ENCODE results near the gene GTF3C4. TPM values are rescaled to one million over a fixed set of nuclear protein-coding genes. Genes with fewer than 3 reads are reported as not detected.

GTF3C4 gene
- total and polyA plus RNA-seq, 2 of the 8 experiments (the other 6 are each of a cell fraction or from before 2014, with no cell fraction given) = 6.8 to 39.2 TPM

- Histone ChIP-seq H3K4me3 (ENCODE audit: extremely low read depth in 1 of 4, insufficient read depth in 2 of 4, low read depth in 3 of 4, low read length in 4 of 4) (no peak overlapping the region), H3K14ac (ENCODE audit: insufficient read length) (no peak overlapping the region), H2AK5ac (ENCODE audit: low read depth, low read length) (no peak overlapping the region), H2AFZ (ENCODE audit: low read length) (no peak overlapping the region), H2BK20ac (ENCODE audit: low read length) (no peak overlapping the region), H2BK12ac (ENCODE audit: low read depth, low read length) (no peak overlapping the region), H3K27ac (ENCODE audit: low read depth, low read length) (no peak overlapping the region), H3K79me2 (ENCODE audit: control insufficient read depth in 1 of 2, insufficient read depth in 2 of 2, low read length in 2 of 2) (no peaks in the 10 kb centered on the region), H3K56ac (replicated peaks; ENCODE audit: insufficient read length, low read depth, low read length) (no peak overlapping the region), H4K5ac (ENCODE audit: insufficient read length, low read depth, low read length) (no peak overlapping the region), H3K9ac (replicated peaks in 1 of 4; ENCODE audit: extremely low read depth in 1 of 4, low read depth in 3 of 4, low read length in 3 of 4) (no peak overlapping the region), H3K36me3 (ENCODE audit: control insufficient read depth in 2 of 4, insufficient read depth in 4 of 4, low read length in 3 of 4) (no peaks in the 10 kb centered on the region), H3K23ac (ENCODE audit: insufficient read length) (no peak overlapping the region), H3K4ac (replicated peaks; ENCODE audit: insufficient read length, low read depth, low read length) (no peak overlapping the region), H4K8ac (ENCODE audit: extremely low read depth, insufficient read depth, low read length) (no peak overlapping the region), H2BK120ac (replicated peaks; ENCODE audit: low read depth, low read length) (no peak overlapping the region), H2BK5ac (ENCODE audit: low read depth, low read length) (no peak overlapping the region), H4K91ac (replicated peaks; ENCODE audit: insufficient read length, low read length) (no peak overlapping the region), H3K9me3 (ENCODE audit: insufficient read depth in 2 of 2, low read depth in 1 of 2, low read length in 1 of 2) (no peaks in the 10 kb centered on the region), H3K23me2 (ENCODE audit: low read depth, low read length) (no peaks in the 10 kb centered on the region), H3K18ac (ENCODE audit: extremely low read depth, low read length) (no peak overlapping the region), H3K4me2 (ENCODE audit: insufficient read depth in 1 of 2, low read depth in 2 of 2, low read length in 2 of 2) (no peak overlapping the region), H3K4me1 (replicated peaks in 1 of 4; ENCODE audit: control insufficient read depth in 3 of 4, insufficient read depth in 4 of 4, low read length in 3 of 4) (no peaks in the 10 kb centered on the region; a peak in 2 of 7 replicates), H3K27me3 (replicated peaks in 1 of 4; ENCODE audit: control insufficient read depth in 3 of 4, extremely low read depth in 1 of 4, insufficient read depth in 3 of 4, low read length in 3 of 4) (no peaks in the 10 kb centered on the region), H4K20me1 (replicated peaks in 1 of 2; ENCODE audit: control insufficient read depth in 1 of 2, insufficient read depth in 2 of 2, low read length in 2 of 2) (peaks cover 0 to 1% of the 10 kb centered on the region in 2 experiments), H2BK15ac (ENCODE audit: low read length) (no peak overlapping the region), H3K79me1 (ENCODE audit: low read depth, low read length) (no peaks in the 10 kb centered on the region)
- 95% methylated on average over 11 of the region's 13 CpGs; no CpG with 5 or more reads in 1 of the 2 experiments for WGBS, 2 experiments (ENCODE audit: extremely low coverage in 1 of 2, insufficient coverage in 1 of 2, insufficient read length in 1 of 2, insufficient replicate concordance in 2 of 2, low coverage in 1 of 2, low lambda C conversion rate in 2 of 2, missing lambda C conversion rate in 1 of 2)
- CTCF ChIA-PET (ENCODE audit: partially characterized antibody) = interaction anchor here (1.7 kb wide), 1 partner anchor 74 kb away, joined by 6 read pairs; no protein-coding TSS in a partner anchor
- FAIRE-seq = no peak
- POLR2A ChIA-PET (ENCODE audit: partially characterized antibody) = no interaction called here
- DNase-seq (ENCODE audit: low read depth in 1 of 2, low spot score in 2 of 2) = no peak
- TF ChIP-seq E2F6 (IDR thresholded peaks at IDR 0.05) = no peak
- no peak for TF ChIP-seq POLR2A (IDR thresholded peaks at IDR 0.05; ENCODE audit: control extremely low read depth in 1 of 2, low read depth in 2 of 2, low read length in 2 of 2)
- no peak for TF ChIP-seq KDM4A (IDR thresholded peaks at IDR 0.05; ENCODE audit: low read depth, low read length, severe bottlenecking)
- no peak for TF ChIP-seq ATF3 (IDR thresholded peaks at IDR 0.05; ENCODE audit: insufficient read depth, low read depth, low read length)
- TF ChIP-seq CTBP2 (IDR thresholded peaks at IDR 0.05; ENCODE audit: borderline replicate concordance, insufficient read depth, insufficient read length, low read length) = no peak
- TF ChIP-seq SP4 (IDR thresholded peaks at IDR 0.05; ENCODE audit: low read length) = no peak
- no peak for TF ChIP-seq POLR2AphosphoS5 (IDR thresholded peaks at IDR 0.05; ENCODE audit: low read depth, low read length)
- no peak for TF ChIP-seq RBBP5 (IDR thresholded peaks at IDR 0.05; ENCODE audit: borderline replicate concordance, low read depth, low read length)
- no peak for TF ChIP-seq SIRT6 (IDR thresholded peaks at IDR 0.05; ENCODE audit: low read length)
Observed at GRCh38 chr9:132725306-132725705, 55.0 kb downstream of the GTF3C4 start.

All from H1 (cell line).